Lower lobe of right lung (tissue), 2 donors: ENCODE results near the gene CGB3. TPM values are rescaled to one million over a fixed set of nuclear protein-coding genes. Genes with fewer than 3 reads are reported as not detected.
"Not testable (repeated sequence)": the region's sequence is repeated elsewhere in the genome, so short reads cannot be mapped to it uniquely, and the experiment has no call there.

ENCODE experiments used
- ATAC-seq, 2 donors: fragments of 200-7000 bp; cut with Tn5 transposase; one replicate each; pipeline ENCODE4 v1.9.1; 2020 to 2022; ENCODE audit warnings: mild to moderate bottlenecking in 2 of 2, moderate library complexity in 2 of 2
- DNase-seq: peaks from one replicate; pipeline ENCODE4 v3.0.0-alpha.2; 2020
- H3K27ac ChIP-seq: fragments of 200-600 bp; one replicate; pipeline ENCODE4 v1.8.0; 2022
- H3K27me3 ChIP-seq: fragments of 200-600 bp; one replicate; pipeline ENCODE4 v1.8.0; 2022; ENCODE audit warnings: low read depth
- H3K36me3 ChIP-seq: fragments of 200-600 bp; one replicate; pipeline ENCODE4 v1.8.0; 2022; ENCODE audit warnings: mild to moderate bottlenecking
- H3K4me1 ChIP-seq: fragments of 200-600 bp; one replicate; pipeline ENCODE4 v1.8.0; 2022
- H3K4me3 ChIP-seq: fragments of 200-600 bp; one replicate; pipeline ENCODE4 v1.8.0; 2022; ENCODE audit warnings: mild to moderate bottlenecking
- H3K9me3 ChIP-seq: fragments of 200-600 bp; one replicate; pipeline ENCODE4 v1.8.0; 2022
- CTCF ChIP-seq: fragments of 200-600 bp; IDR thresholded peaks from one replicate; pipeline ENCODE4 v1.8.0; 2022; ENCODE audit warnings: antibody characterized with exemption, mild to moderate bottlenecking
- intact Hi-C: fragments of 100-400 bp; cut with DNase I; formaldehyde crosslinking; loops from one replicate; pipeline ENCODE4 v1.11.0; 2022
- total RNA-seq: library from RNA; stranded (reverse); fragmentation: NEBNext Ultra II Directional; extraction: Animal tissue kit (Norgen Biotek cat#: 25700); gene quantifications from one replicate; pipeline ENCODE4 v1.2.1, GENCODE V29; 2021
- donor health status: DM: no; HTN: yes; CAD: no; lungs with severe emphysema.

Gene CGB3
- total RNA-seq, 1 donor from 2014 or later, result not detected

- Histone ChIP-seq H3K4me3 (no peak overlapping the region), H3K36me3 (no peaks in the 10 kb centered on the region), H3K27ac (no peak overlapping the region), H3K27me3 (no peaks in the 10 kb centered on the region), H3K4me1 (no peaks in the 10 kb centered on the region), H3K9me3 (no peaks in the 10 kb centered on the region)
- DNase-seq, result no peak
- no peak for ATAC-seq
- intact Hi-C loops, result no loop called here
- no peak for TF ChIP-seq CTCF
Measured at GRCh38 chr19:49042177-49042576, 18.0 kb upstream of the CGB3 start.

- ATAC-seq, H3K27ac ChIP-seq, H3K36me3 ChIP-seq, H3K4me1 ChIP-seq, DNase-seq, H3K27me3 ChIP-seq, H3K4me3 ChIP-seq, intact Hi-C loops, H3K9me3 ChIP-seq: not testable (repeated sequence)
Measured at GRCh38 chr19:49039736-49040135, 15.6 kb upstream of the CGB3 start.

GRCh38 chr19:49038557-49039276, 14.6 kb upstream of the CGB3 start:
- H3K4me3 ChIP-seq, H3K27ac ChIP-seq, H3K9me3 ChIP-seq, H3K4me1 ChIP-seq, ATAC-seq, H3K36me3 ChIP-seq, intact Hi-C loops, H3K27me3 ChIP-seq, DNase-seq: not testable (repeated sequence)

- ATAC-seq, intact Hi-C loops, H3K27me3 ChIP-seq, H3K4me3 ChIP-seq, H3K4me1 ChIP-seq, H3K27ac ChIP-seq, H3K9me3 ChIP-seq, DNase-seq, H3K36me3 ChIP-seq: not testable (repeated sequence)
Measured at GRCh38 chr19:49038111-49038510, 14.0 kb upstream of the CGB3 start.

- DNase-seq, H3K4me1 ChIP-seq, H3K27ac ChIP-seq, H3K36me3 ChIP-seq, intact Hi-C loops, H3K27me3 ChIP-seq, ATAC-seq, H3K4me3 ChIP-seq, H3K9me3 ChIP-seq: not testable (repeated sequence)
- TF ChIP-seq CTCF, result peak; percentile 21
Measured at GRCh38 chr19:49036815-49037214, 12.7 kb upstream of the CGB3 start, which contains the start of gene CGB1. CGB1 (minus strand) TSS chr19:49036895; CDS start chr19:49036711, 184 bp downstream.

GRCh38 chr19:49031642-49032301, 7.6 kb upstream of the CGB3 start, which contains the start of gene CGB2:
CGB2 (plus strand) TSS chr19:49031890; CDS start chr19:49032096, 206 bp downstream.
- H3K27me3 ChIP-seq, H3K9me3 ChIP-seq, H3K36me3 ChIP-seq, intact Hi-C loops, H3K4me1 ChIP-seq, ATAC-seq, H3K27ac ChIP-seq, H3K4me3 ChIP-seq: not testable (repeated sequence)
- TF ChIP-seq CTCF, result peak; percentile 33
- peak; percentile 51 for DNase-seq

GRCh38 chr19:49030323-49030722, 6.2 kb upstream of the CGB3 start:
- H3K9me3 ChIP-seq, ATAC-seq: not testable (repeated sequence)

GRCh38 chr19:49029749-49030148, 5.6 kb upstream of the CGB3 start:
- H3K27me3 ChIP-seq, H3K36me3 ChIP-seq, H3K9me3 ChIP-seq, H3K27ac ChIP-seq, H3K4me1 ChIP-seq, H3K4me3 ChIP-seq, ATAC-seq, DNase-seq, intact Hi-C loops: not testable (repeated sequence)

More at GRCh38 chr19:49030323-49030722, 6.2 kb upstream of the CGB3 start:
- H3K27me3 ChIP-seq, intact Hi-C loops, H3K4me3 ChIP-seq, H3K4me1 ChIP-seq, DNase-seq, H3K36me3 ChIP-seq, H3K27ac ChIP-seq: not testable (repeated sequence)

GRCh38 chr19:49028686-49029085, 4.6 kb upstream of the CGB3 start:
- H3K4me1 ChIP-seq, H3K27ac ChIP-seq, H3K4me3 ChIP-seq, H3K9me3 ChIP-seq, DNase-seq, H3K36me3 ChIP-seq, intact Hi-C loops, H3K27me3 ChIP-seq, ATAC-seq: not testable (repeated sequence)

GRCh38 chr19:49025599-49025998, 1.5 kb upstream of the CGB3 start:
- H3K9me3 ChIP-seq, H3K27ac ChIP-seq, intact Hi-C loops, H3K4me1 ChIP-seq, H3K27me3 ChIP-seq, H3K36me3 ChIP-seq, H3K4me3 ChIP-seq, ATAC-seq, DNase-seq: not testable (repeated sequence)

GRCh38 chr19:49025088-49025487, 955 bp upstream of the CGB3 start:
- H3K36me3 ChIP-seq, ATAC-seq, H3K4me3 ChIP-seq, H3K9me3 ChIP-seq, DNase-seq, H3K27me3 ChIP-seq, intact Hi-C loops, H3K27ac ChIP-seq, H3K4me1 ChIP-seq: not testable (repeated sequence)
